GM23248 (cell line): ENCODE results near the gene CNTN4. TPM values are rescaled to one million over a fixed set of nuclear protein-coding genes. Genes with fewer than 3 reads are reported as not detected.

Experiments used
- DNase-seq: peaks from one replicate; pipeline ENCODE4 v3.0.0-alpha.2; 2015
- H2AFZ ChIP-seq: fragments of 200-600 bp; sonication (generic); 2 replicates; pipeline ENCODE4 v1.6.1; 2016; ENCODE audit warnings: antibody characterized with exemption
- H3F3A ChIP-seq: fragments of 200-600 bp; sonication (generic); 2 replicates; pipeline ENCODE4 v1.6.1; 2016; ENCODE audit warnings: mild to moderate bottlenecking, antibody characterized with exemption, mixed run types; ENCODE audit not compliant: insufficient read depth
- H3K27ac ChIP-seq: fragments of 200-600 bp; sonication (generic); 2 replicates; pipeline ENCODE4 v1.5.1; 2016; ENCODE audit warnings: mild to moderate bottlenecking
- H3K27me3 ChIP-seq: fragments of 200-600 bp; sonication (generic); replicated peaks from 2 replicates; pipeline ENCODE4 v1.6.1; 2016; ENCODE audit warnings: mild to moderate bottlenecking; ENCODE audit not compliant: insufficient read depth
- H3K36me3 ChIP-seq: fragments of 200-600 bp; sonication (generic); 2 replicates; pipeline ENCODE4 v1.6.1; 2016; ENCODE audit warnings: low read depth, mild to moderate bottlenecking
- H3K4me1 ChIP-seq: fragments of 200-600 bp; sonication (generic); 2 replicates; pipeline ENCODE4 v1.6.1; 2016; ENCODE audit warnings: mild to moderate bottlenecking; ENCODE audit not compliant: insufficient read depth
- H3K4me2 ChIP-seq: fragments of 200-600 bp; sonication (generic); one replicate; pipeline ENCODE4 v1.6.1; 2016; ENCODE audit warnings: mild to moderate bottlenecking; ENCODE audit not compliant: unreplicated experiment
- H3K4me3 ChIP-seq: fragments of 200-600 bp; sonication (generic); 2 replicates; pipeline ENCODE4 v1.5.1; 2016; ENCODE audit warnings: mild to moderate bottlenecking
- H3K79me2 ChIP-seq: fragments of 200-600 bp; sonication (generic); 2 replicates; pipeline ENCODE4 v1.6.1; 2016; ENCODE audit warnings: mild to moderate bottlenecking; ENCODE audit not compliant: insufficient read depth
- H3K9ac ChIP-seq: fragments of 200-600 bp; sonication (generic); 2 replicates; pipeline ENCODE4 v1.6.1; 2016; ENCODE audit warnings: mild to moderate bottlenecking
- H3K9me2 ChIP-seq: fragments of 200-600 bp; sonication (generic); 2 replicates; pipeline ENCODE4 v1.6.1; 2016; ENCODE audit warnings: mixed run types, mild to moderate bottlenecking, moderate library complexity; ENCODE audit not compliant: insufficient read depth
- H3K9me3 ChIP-seq: fragments of 200-600 bp; sonication (generic); one replicate; pipeline ENCODE4 v1.6.1; 2017; ENCODE audit warnings: low read depth
- H4K20me1 ChIP-seq: fragments of 200-600 bp; sonication (generic); 2 replicates; pipeline ENCODE4 v1.6.0; 2016; ENCODE audit not compliant: insufficient read depth
- EZH2 ChIP-seq: fragments of 200-600 bp; sonication (generic); IDR thresholded peaks from 2 replicates; pipeline ENCODE4 v1.6.1; 2018; ENCODE audit warnings: antibody characterized with exemption, mild to moderate bottlenecking; ENCODE audit not compliant: insufficient read depth, poor library complexity, severe bottlenecking
- EZH2phosphoT487 ChIP-seq: fragments of 200-600 bp; sonication (generic); IDR thresholded peaks from 2 replicates; pipeline ENCODE4 v1.6.1; 2018; ENCODE audit warnings: antibody characterized with exemption, moderate library complexity, mild to moderate bottlenecking, low read depth; ENCODE audit not compliant: insufficient read depth
- WGBS, 2 experiments: methylation state at CpG; one replicate each; pipeline ENCODE4 v1.1.6; 2015 to 2017; ENCODE audit warnings: low lambda C conversion rate in 2 of 2, low coverage in 1 of 2; ENCODE audit errors: missing lambda C conversion rate in 2 of 2; 5-methylcytosine and 5-hydroxymethylcytosine counted together
- in situ Hi-C: fragments of 300-500 bp; cut with MboI; formaldehyde crosslinking; loops from 2 replicates; pipeline ENCODE4 v1.15.0; 2020
- polyA plus RNA-seq: library from polyadenylated mRNA; unstranded; fragments of >200 nt; fragmentation: Nextera tagmentation; extraction: Ambion mirVana; gene quantifications from 2 replicates; pipeline ENCODE4 v1.2.1, GENCODE V29; 2016
- total RNA-seq: library from RNA; depleted of rRNA; stranded (reverse); fragments of >200 nt; shearing (Covaris generic); gene quantifications from 2 replicates; pipeline ENCODE4 v1.2.3, GENCODE V29; 2014

The CNTN4 gene
- total and polyA plus RNA-seq, 2 experiments from 2014 or later: not detected

DNA sequence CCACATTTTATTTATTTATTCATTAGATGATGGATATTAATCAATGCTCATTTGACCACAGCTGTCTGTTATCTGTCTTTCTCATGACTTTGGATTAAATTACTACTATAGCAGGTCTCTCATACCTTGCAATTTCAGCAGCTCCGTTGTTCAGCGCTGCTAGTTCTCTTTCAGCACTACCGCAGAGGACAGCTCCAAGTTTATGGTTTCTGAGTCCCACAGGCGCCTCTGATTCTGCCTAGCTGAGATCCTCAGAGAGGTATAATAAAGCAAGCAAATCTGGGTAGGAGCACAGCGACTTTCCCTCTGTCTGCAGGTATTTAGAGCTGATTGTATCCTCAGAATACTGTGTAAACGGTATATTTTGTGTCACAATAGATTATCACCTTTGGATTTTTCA lies 204.9 kb downstream of the CNTN4 start:
- H3K9me2 ChIP-seq: no peaks in the 10 kb centered on the region
- in situ Hi-C loops: no loop called here
- H3K9ac ChIP-seq: no peak overlapping the region
- no peak for TF ChIP-seq EZH2
- TF ChIP-seq EZH2phosphoT487: no peak
- H4K20me1 ChIP-seq: no peaks in the 10 kb centered on the region
- 8 to 9% methylated on average over 6 of the region's 6 CpGs for WGBS, 2 experiments
- H3K27me3 ChIP-seq: no peaks in the 10 kb centered on the region
- H2AFZ ChIP-seq: no peak overlapping the region
- DNase-seq: peak; percentile 3
- no peaks in the 10 kb centered on the region for H3F3A ChIP-seq
- no peak overlapping the region for H3K4me2 ChIP-seq
- no peaks in the 10 kb centered on the region for H3K79me2 ChIP-seq
- no peaks in the 10 kb centered on the region for H3K36me3 ChIP-seq
- H3K27ac ChIP-seq: no peak overlapping the region
- H3K9me3 ChIP-seq: peaks cover 3% of the 10 kb centered on the region
- no peak overlapping the region for H3K4me3 ChIP-seq
- H3K4me1 ChIP-seq: no peaks in the 10 kb centered on the region

GRCh38 chr3:2311022-2311421 lies 212.4 kb downstream of the CNTN4 start:
- H2AFZ ChIP-seq: no peak overlapping the region

GRCh38 chr3:2317521-2317920 lies 218.9 kb downstream of the CNTN4 start:
- in situ Hi-C loops: no loop called here
- no peaks in the 10 kb centered on the region for H3K4me1 ChIP-seq
- no peak overlapping the region for H2AFZ ChIP-seq
- TF ChIP-seq EZH2phosphoT487 (no peak), EZH2 (no peak)
- 20 to 23% methylated on average over 7 of the region's 7 CpGs for WGBS, 2 experiments
- no peaks in the 10 kb centered on the region for H3F3A ChIP-seq
- no peak overlapping the region for H3K27ac ChIP-seq
- no peaks in the 10 kb centered on the region for H4K20me1 ChIP-seq
- no peak overlapping the region for H3K4me2 ChIP-seq
- no peaks in the 10 kb centered on the region for H3K36me3 ChIP-seq
- no peaks in the 10 kb centered on the region for H3K79me2 ChIP-seq
- H3K9ac ChIP-seq: no peak overlapping the region
- no peak overlapping the region for H3K4me3 ChIP-seq
- no peaks in the 10 kb centered on the region for H3K9me2 ChIP-seq
- H3K9me3 ChIP-seq: no peaks in the 10 kb centered on the region
- no peaks in the 10 kb centered on the region for H3K27me3 ChIP-seq
- no peak for DNase-seq

More at GRCh38 chr3:2311022-2311421, 212.4 kb downstream of the CNTN4 start:
- no peaks in the 10 kb centered on the region for H3F3A ChIP-seq
- H3K36me3 ChIP-seq: no peaks in the 10 kb centered on the region
- no peak overlapping the region for H3K4me2 ChIP-seq
- H3K9me2 ChIP-seq: no peaks in the 10 kb centered on the region
- no peaks in the 10 kb centered on the region for H3K4me1 ChIP-seq
- no peaks in the 10 kb centered on the region for H3K9me3 ChIP-seq
- no peaks in the 10 kb centered on the region for H3K27me3 ChIP-seq
- no peak for DNase-seq
- H3K4me3 ChIP-seq: no peak overlapping the region
- no peaks in the 10 kb centered on the region for H3K79me2 ChIP-seq
- H3K9ac ChIP-seq: no peak overlapping the region
- 38% methylated on average over 2 of the region's 2 CpGs for WGBS, 2 experiments
- no peaks in the 10 kb centered on the region for H4K20me1 ChIP-seq
- H3K27ac ChIP-seq: no peak overlapping the region
- in situ Hi-C loops: no loop called here
- no peak for TF ChIP-seq EZH2phosphoT487
- TF ChIP-seq EZH2: no peak

DNA sequence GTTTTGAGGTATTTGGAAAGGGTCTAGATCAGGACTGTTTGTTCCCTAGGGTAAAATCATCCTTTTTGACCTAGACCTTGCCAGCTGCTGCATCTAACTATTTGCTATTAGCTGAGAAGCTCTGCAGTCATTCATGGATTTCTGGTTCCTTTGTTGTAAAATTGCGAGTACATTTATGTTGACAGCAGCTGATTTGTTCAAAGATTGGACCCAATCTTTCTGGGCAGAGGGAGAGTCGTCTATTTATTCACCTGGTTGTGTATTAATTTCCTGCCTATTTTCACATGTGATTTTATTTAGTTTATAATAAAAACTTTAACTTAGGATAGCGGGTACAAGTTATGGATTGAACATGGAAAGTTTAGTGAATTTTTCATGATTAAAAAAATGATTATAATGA lies 236.3 kb downstream of the CNTN4 start:
- 28 to 33% methylated on average over 3 of the region's 3 CpGs for WGBS, 2 experiments

More for the DNA sequence above, 236.3 kb downstream of the CNTN4 start:
- no peak overlapping the region for H2AFZ ChIP-seq
- no peak overlapping the region for H3K4me3 ChIP-seq
- no peaks in the 10 kb centered on the region for H3K27me3 ChIP-seq
- no peak overlapping the region for H3K4me2 ChIP-seq
- no peaks in the 10 kb centered on the region for H3F3A ChIP-seq
- TF ChIP-seq EZH2phosphoT487 (no peak), EZH2 (no peak)
- H3K4me1 ChIP-seq: no peaks in the 10 kb centered on the region
- DNase-seq: no peak
- H3K9ac ChIP-seq: no peak overlapping the region
- H3K79me2 ChIP-seq: no peaks in the 10 kb centered on the region
- no peaks in the 10 kb centered on the region for H3K9me3 ChIP-seq
- no peaks in the 10 kb centered on the region for H3K36me3 ChIP-seq
- in situ Hi-C loops: no loop called here
- H4K20me1 ChIP-seq: no peaks in the 10 kb centered on the region
- no peak overlapping the region for H3K27ac ChIP-seq
- H3K9me2 ChIP-seq: no peaks in the 10 kb centered on the region
